HG03439 (cell line): ENCODE data around the gene SEMA4A.
"Not testable (repeated sequence)": the region's sequence is repeated elsewhere in the genome, so short reads cannot be mapped to it uniquely, and the experiment has no call there.

ENCODE experiments used
- ATAC-seq: cut with Tn5 transposase; IDR thresholded peaks from one replicate; pipeline ENCODE4 v1.9.1; 2021; ENCODE audit warnings: mild to moderate bottlenecking, moderate library complexity; ENCODE audit not compliant: unreplicated experiment

The SEMA4A gene

DNA sequence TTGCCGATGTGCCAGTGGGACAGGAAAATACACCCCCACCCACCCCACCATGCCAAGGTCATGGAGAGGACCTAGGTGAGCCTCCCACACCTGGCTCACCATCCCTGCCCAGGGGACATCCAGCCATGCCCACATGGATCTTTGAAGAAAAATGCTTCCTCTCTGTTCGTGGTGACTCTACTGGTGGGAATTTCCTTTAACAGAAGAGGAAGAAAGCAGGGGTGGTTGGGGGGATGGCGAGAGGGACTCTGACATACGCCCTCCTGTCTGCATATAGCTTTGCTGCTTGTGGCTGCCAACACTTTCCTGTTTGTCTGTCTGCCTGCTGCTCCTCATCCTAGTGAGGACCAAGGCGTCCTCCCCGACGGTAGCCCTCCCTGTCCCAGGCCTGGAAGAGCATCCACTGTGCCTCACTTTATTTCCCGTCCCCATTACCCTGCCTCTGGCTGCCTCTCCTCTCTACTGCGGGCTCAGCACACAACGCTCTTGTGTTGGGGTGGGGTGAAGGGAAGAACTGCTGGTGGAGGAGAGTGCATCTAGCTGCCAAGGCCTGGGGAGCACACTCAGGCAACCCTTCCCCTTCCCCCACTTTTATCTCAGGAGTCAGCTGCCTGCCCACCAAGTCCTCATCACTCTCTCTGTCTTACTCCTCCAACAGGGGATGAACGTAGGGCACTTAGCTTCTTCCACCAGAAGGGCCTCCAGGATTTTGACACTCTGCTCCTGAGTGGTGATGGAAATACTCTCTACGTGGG lies 2.5 kb downstream of the SEMA4A start:
- ATAC-seq = no peak

DNA sequence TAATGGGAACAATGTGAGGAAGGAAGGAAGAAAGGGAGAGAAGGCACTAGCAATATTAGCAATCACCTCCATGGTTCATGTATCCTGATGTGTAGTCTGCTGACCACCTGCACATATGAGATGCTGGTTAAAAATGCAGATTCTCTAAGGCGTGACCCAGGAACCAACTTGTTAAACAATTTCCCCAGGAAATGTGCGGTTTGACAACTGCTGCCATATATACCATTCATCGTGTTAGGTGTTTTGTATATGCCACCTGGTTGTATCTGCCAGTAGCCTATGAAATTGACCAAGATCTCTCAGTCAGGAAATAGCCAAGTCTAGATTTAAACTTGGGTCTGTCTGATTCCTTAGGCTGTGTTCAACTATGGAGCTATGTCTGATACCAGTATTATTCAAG lies 4.1 kb downstream of the SEMA4A start:
- ATAC-seq = no peak

- ATAC-seq = no peak
Measured at GRCh38 chr1:156157966-156158365, 4.6 kb downstream of the SEMA4A start.

- ATAC-seq = no peak
Measured at GRCh38 chr1:156160000-156160742, 6.8 kb downstream of the SEMA4A start.

DNA sequence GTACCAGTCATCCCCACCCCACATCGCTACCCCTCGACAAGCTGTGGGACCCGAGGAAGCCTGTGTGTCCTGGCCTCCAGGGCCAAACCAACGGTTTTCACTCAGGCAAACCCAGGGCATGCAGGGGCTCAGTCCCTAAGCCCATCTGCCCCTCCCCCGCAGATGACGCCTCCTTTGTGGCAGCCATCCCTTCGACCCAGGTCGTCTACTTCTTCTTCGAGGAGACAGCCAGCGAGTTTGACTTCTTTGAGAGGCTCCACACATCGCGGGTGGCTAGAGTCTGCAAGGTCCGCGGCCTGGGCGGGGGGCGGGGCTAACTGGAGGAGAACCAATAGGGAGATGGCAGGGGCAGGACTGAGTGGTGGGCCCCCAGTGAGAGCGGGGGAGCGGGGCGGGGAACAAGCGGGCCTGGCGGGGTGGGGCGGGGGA lies 7.4 kb downstream of the SEMA4A start:
- no peak for ATAC-seq

GRCh38 chr1:156162430-156163037 lies 9.1 kb downstream of the SEMA4A start:
- no peak for ATAC-seq

- ATAC-seq = no peak
Measured at GRCh38 chr1:156163712-156164111, 10.3 kb downstream of the SEMA4A start.

DNA sequence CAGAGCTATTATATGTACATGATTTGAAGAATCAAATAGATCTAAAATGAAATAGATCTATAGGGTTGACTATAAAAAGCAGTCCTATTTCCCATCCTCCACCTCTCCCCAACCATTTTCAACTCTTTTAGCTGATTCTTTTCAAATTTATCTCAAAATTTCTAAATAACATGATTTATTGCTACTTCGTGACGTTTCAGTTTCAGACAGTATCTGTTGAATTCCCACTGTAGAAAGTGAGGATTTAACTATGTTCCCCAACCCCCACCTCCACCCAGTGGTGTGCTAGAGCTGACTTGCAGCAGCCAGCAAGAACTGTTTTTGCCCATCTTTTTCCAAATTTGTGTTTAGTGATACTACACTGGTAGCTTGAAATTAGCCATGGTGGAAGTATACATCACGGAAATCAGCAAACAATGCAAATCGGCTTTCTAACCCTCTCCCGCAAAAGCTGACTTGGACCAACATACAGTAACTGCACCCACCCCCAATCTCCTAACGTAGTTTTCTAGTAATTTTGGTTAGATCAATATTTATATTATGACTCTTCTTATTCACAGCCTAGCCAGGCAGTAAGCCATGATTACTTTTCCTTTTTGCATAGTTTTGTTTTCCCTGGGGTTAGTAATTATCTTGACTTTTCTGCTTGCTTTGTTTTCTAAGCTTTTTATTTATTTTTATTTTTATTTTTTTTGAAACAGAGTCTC lies 10.9 kb downstream of the SEMA4A start:
- ATAC-seq = no peak

GRCh38 chr1:156165083-156165482 lies 11.7 kb downstream of the SEMA4A start:
- ATAC-seq = no peak

DNA sequence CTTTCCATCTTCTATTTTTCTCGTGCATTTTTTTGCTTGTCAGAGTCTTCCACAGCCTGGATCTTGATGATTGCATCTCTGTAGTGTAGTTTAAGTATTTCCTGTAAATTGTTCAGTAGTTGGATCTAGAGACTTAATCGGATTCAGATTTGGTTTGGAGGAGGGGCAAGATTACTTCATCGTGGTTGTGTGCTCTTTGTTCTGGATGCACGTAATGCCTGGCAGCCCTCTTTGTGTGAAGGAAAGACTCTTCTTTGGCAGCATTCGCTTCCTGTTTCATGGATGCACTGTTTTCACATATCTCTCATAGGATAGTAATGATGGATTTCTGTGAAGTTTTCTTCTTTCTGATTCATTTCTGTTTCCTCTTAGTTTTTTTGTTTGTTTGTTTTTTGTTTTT lies 14.2 kb downstream of the SEMA4A start:
- no peak for ATAC-seq

DNA sequence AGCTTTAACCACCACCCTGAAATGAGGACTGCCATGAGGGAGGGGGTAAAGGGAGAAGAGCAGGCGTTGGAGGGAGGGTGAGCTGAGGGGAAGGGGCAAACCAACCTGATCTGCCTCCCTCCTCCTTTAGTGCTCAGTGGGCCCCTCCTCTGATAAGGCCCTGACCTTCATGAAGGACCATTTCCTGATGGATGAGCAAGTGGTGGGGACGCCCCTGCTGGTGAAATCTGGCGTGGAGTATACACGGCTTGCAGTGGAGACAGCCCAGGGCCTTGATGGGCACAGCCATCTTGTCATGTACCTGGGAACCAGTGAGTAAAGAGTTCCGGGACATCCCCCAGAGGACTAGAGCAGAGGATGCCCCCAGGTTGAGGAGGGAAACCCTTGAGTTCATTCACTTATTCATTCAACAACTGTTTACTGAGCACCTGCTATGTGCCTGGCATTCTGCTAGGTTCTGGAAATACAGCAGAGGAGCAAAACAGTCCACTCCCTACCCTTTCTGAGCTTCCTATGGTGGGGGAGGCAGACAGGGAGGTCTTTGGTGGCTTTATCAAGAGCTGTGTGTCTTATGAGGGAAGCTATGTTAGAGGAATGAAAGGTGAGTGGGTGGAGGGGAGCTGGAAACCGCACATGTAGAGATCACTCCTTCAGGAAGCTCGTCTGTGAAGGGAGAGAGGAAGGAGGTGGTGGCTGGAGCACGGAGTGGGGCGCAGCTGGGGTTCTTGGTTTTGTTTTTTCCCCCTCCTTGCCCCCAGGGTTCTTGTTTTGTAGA lies 19.5 kb downstream of the SEMA4A start:
- no peak for ATAC-seq

DNA sequence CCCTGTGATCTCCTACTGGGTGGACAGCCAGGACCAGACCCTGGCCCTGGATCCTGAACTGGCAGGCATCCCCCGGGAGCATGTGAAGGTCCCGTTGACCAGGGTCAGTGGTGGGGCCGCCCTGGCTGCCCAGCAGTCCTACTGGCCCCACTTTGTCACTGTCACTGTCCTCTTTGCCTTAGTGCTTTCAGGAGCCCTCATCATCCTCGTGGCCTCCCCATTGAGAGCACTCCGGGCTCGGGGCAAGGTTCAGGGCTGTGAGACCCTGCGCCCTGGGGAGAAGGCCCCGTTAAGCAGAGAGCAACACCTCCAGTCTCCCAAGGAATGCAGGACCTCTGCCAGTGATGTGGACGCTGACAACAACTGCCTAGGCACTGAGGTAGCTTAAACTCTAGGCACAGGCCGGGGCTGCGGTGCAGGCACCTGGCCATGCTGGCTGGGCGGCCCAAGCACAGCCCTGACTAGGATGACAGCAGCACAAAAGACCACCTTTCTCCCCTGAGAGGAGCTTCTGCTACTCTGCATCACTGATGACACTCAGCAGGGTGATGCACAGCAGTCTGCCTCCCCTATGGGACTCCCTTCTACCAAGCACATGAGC lies 23.3 kb downstream of the SEMA4A start:
- no peak for ATAC-seq

- no peak for ATAC-seq
Measured at GRCh38 chr1:156177919-156178654, 24.7 kb downstream of the SEMA4A start.

DNA sequence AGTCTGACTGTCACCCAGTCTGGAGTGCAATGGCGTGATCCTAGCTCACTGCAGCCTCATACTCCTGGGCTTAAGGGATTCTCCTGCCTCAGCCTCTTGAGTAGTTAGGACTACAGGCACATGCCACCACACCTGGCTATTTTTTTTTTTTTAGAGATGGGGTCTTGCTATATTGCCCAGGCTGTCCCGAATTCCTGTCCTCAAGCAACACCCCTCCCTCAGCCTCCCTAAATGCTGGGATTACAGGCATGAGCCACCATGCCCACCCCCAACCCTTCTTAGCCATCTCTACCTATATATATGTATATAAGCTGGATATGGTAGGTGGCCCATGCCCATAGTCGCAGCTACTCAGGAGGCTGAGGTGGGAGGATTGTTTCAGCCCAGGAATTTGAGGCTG lies 27.1 kb downstream of the SEMA4A start:
- no peak for ATAC-seq

DNA sequence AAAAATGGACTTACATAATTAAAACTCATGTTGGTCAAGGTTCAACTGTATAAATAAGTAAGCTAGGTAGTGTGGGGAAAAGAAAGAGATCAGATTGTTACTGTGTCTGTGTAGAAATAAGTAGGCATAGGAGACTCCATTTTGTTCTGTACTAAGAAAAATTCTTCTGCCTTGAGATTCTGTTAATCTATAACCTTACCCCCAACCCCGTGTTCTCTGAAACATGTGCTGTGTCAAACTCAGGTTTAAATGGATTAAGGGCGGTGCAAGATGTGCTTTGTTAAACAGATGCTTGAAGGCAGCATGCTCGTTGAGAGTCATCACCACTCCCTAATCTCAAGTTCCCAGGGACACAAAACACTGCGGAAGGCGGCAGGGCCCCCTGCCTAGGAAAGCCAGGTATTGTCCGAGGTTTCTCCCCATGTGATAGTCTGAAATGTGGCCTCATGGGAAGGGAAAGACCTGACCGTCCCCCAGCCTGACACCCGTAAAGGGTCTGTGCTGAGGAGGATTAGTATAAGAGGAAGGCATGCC lies 28.1 kb downstream of the SEMA4A start:
- not testable (repeated sequence) for ATAC-seq

- not testable (repeated sequence) for ATAC-seq
Measured at GRCh38 chr1:156182010-156182779, 28.8 kb downstream of the SEMA4A start.

GRCh38 chr1:156186347-156187177 lies 33.2 kb downstream of the SEMA4A start:
- not testable (repeated sequence) for ATAC-seq

GRCh38 chr1:156190265-156190664 lies 36.9 kb downstream of the SEMA4A start:
- ATAC-seq = not testable (repeated sequence)
